H54 (cell line): ENCODE measurements around the gene EXOC4.
"Not testable (repeated sequence)": the region's sequence is repeated elsewhere in the genome, so short reads cannot be mapped to it uniquely, and the experiment has no call there.

ENCODE experiments used
- DNase-seq: peaks from one replicate; pipeline ENCODE4 v3.0.0; 2011; ENCODE audit warnings: low spot score, mixed read lengths; ENCODE audit not compliant: insufficient read length
- FAIRE-seq: peaks from 3 replicates; lab custom pipeline; 2011; peaks lifted over from hg19 to GRCh38; lab: Jason Lieb, UNC
- POLR2A ChIP-seq: IDR thresholded peaks from 2 replicates; pipeline ENCODE4 v1.6.1; 2011; ENCODE audit warnings: low read depth, mild to moderate bottlenecking, low read length

The EXOC4 gene

DNA sequence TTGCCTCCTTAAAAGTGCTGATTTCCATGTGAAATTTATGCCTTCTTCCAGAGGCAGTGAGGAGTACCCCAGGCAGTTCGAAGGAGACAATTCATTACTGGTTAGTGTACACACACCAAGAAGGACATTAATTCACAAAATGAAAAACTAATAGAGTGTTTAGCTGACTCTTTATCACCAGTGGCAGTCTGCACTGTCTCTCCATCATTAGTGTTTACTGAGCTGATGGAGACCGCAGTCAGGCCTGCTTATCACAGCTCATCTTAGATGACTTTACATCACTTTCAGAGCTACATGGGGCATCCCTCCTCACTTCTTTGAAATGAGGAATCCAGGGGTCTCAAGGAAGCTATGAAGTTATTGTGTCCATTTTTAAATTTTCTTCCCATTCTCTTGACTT, 718.7 kb downstream of the EXOC4 start:
- FAIRE-seq (no peak), DNase-seq (no peak)
- TF ChIP-seq POLR2A: no peak

DNA sequence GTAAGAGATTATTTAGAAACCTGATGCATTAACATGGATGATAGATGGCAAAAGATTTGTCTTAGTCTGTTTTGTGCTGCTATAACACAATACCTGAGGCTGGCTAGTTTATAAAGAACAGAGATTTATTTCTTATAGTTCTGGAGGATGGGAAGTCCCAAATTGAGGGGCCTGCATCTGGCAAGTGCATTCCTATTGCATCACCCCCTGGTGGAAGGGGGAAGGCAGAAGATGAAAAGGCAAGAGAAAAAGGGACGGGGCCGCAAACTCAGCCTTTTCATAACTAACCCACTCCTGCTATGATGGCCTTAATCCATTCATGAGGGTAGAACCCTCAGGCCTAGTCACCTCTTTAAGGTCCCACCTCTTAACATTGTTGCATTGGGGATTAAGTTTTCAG, 720.8 kb downstream of the EXOC4 start:
- DNase-seq: no peak
- FAIRE-seq: no peak
- no peak for TF ChIP-seq POLR2A

DNA sequence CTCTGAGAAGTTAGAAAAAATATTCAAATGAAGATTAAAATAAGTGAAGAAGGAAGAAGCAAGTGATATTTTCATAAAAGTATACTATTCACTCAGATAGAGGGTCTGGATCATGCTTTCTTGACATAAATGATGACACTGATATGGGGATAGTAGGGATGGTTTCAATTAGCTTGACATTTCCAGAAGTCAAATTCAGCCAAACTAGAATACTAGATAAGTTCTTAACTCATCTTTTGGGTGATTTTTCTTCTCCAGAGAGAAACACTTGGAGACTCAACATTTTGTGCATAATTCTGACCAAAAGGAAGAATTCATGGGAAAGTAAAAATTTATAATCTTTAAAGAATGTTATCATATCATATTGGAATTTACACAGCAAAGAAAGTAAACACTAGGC, 722.3 kb downstream of the EXOC4 start:
- DNase-seq: no peak
- no peak for FAIRE-seq
- TF ChIP-seq POLR2A: no peak

DNA sequence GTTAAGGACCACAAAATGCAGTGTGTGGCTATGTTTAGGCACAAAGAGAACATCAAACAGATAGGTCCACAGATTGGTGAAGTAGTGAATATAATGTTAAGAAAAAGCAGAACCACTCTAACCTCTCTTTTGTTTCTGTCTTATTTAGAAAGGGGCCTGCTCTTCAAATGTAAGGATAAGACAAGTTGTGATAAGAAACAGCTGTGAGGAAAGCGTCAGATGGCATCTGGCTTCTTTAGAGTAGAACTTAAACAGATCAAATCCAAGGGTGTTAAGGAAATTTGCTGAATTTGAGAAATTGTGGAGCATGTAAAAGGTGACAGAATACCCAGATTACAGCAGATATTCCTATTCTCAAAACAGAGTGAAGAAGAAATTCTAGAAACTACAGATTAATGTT, 723.3 kb downstream of the EXOC4 start:
- no peak for FAIRE-seq
- no peak for TF ChIP-seq POLR2A
- no peak for DNase-seq

DNA sequence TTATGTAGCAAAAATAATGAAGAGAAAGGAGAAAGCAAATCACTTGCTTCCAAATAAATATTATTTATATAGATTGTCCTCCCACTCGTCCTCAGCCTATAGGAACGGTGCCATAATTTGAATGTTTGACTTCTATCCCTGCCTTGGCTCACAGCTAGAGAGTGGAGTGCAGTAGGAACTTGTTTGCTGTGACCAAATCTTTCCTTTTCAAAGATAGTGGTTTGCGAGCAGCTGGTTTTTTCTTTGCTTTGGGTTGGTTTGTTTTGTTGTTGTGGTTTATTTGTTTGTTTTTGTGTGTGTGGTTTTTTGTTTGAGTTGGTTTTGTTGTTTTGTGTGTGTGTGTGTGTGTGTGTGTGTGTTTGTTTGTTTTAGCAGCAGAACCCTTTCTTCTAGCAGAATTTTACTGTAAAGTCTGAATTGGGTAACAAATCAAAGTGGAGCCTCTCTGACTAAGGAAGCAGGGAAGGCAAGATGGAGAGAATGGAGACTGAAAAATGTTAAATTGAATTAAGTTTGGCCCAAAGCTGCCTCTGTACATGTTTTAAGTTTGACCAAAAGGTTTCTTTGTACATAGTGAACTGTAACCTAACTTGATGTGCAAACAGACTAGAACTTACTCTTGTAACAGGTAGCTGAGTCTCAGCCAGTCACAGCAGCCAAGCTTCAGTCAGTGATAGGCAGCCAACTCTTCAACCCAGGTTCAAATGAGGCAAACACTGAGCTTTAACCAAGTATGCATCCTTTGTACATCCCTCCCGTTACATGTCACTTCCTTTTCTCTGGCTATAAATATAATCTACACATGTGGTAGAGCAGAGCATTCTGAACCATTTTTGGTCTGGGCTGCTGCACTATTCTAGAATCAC, 724.8 kb downstream of the EXOC4 start:
- FAIRE-seq (no peak), DNase-seq (no peak)
- TF ChIP-seq POLR2A: no peak

DNA sequence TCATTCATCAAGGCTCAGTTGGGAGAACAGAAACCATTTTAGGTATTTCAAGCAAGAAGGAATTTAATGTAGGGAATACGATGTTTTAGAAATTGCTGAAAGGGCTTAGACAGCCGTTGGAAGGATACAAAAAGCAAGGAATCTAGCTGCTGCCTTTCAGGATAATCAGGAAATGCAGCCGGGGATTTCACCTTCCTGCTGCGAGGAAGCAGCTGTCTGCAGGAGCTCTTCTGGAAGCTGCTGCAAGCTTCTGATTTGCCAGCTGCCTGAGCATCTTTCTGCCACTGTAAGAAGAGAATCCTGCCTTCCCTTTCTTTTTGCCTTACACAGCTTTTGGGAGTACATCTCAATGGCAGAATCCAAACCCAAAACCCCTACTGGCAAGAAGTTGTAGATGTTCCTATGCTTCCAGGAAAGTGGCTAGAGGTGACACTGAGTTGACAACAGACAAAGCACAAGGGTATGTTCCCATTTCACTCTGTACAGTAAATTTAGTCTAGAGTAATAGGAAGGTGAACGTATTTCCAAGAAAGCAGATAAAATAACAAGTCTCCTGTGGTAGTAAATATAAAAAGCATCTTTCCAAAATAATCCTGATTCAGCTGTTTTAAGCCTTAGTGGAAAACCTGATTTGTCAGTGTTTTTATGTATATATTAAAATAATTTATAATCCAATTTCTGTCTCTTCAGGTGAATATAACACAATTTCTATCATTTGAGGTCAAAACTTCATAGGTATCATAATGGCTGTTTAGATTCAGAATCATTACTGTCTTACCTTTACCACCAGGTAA, 725.8 kb downstream of the EXOC4 start:
- no peak for TF ChIP-seq POLR2A
- no peak for FAIRE-seq
- no peak for DNase-seq

DNA sequence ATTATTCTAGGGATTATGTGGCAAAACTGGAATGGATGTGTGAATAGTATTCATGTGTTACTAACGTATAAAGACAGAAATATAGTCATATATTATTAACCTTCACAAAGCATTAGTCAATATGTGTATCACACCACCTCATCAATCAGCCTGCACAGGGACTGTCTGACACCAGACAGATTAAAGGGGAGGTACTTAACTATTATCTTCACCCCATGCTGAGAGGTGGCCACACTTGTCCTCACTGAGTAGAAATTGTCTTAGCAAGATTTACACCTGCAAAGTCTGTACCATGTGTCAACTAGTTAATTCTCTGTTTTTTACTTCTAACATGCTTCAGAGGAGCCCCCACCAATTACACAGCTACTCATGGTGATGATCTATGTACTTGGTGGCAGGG, 727.9 kb downstream of the EXOC4 start:
- no peak for TF ChIP-seq POLR2A
- FAIRE-seq (no peak), DNase-seq (no peak)

DNA sequence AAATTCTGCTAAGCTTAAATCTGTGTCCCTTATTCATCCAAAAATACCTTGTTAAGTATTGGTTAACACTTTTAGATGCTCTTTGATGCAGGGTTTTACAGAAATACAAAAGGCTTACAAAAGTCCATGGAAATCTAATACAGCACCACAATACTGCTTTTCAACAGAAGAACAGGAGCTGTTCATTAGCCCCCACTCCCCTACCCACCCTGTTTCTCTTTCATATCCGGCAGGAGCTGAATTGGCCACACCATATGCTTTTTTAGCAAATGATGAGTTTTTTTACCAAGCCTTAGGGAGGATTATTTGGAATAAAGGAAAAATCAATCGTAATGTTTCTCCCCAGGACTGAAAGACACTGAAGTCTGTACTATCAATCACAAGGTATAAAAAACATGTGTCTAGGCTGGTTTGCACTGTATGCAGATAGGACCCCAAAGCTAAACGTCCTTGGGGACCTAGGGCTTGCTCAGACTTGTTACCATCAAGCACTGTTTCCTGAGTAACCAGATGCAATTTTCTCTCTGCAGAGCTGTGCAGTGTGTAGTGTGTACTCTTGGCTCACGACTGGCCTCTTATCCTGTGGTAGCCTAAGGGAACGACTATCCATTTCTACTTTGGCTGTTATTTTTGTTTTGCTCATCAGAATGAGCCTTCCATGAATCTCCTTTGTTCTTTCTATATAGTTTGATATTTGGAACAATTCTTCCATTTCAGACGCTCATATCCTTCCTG, 731.0 kb downstream of the EXOC4 start:
- DNase-seq (no peak), FAIRE-seq (no peak)
- TF ChIP-seq POLR2A: no peak

DNA sequence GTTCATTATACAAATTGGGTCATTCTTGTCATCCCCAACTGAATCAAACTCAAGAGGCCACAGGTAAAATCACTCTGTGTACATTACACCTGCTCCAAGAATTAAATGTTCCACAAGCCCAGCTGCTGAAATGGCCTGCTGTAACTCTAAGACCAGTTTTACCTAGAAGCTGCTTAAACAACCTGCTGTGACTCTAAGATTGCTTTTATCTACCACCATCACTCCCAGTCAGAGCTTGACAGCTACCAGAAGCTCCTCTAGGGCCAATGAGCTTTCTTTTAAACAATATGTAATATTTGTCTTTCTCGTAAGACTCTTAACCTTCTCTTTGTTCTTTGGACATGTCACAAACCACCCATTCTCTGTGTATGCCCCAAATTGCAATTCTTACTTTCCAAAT, 732.4 kb downstream of the EXOC4 start:
- no peak for DNase-seq
- FAIRE-seq: no peak
- TF ChIP-seq POLR2A: no peak

DNA sequence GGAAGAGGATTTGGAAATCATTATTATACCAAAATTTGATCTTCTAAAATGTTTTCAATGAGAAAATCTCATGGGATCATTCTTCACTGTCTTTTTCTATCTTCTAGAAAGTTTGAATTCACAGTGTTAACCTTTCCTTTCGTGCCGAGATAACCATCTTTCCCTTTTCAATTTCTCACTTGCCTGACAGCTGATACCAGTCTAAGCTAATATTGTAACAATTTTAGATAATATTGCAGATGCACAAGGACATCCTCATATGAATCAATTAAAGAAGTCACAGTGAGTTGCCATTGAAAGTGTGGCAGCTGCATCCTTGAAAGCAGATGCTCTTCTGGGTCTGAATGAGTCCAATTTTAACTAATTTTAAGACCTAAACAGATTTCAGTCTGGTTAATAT, 734.7 kb downstream of the EXOC4 start:
- FAIRE-seq: no peak
- DNase-seq: no peak
- no peak for TF ChIP-seq POLR2A

DNA sequence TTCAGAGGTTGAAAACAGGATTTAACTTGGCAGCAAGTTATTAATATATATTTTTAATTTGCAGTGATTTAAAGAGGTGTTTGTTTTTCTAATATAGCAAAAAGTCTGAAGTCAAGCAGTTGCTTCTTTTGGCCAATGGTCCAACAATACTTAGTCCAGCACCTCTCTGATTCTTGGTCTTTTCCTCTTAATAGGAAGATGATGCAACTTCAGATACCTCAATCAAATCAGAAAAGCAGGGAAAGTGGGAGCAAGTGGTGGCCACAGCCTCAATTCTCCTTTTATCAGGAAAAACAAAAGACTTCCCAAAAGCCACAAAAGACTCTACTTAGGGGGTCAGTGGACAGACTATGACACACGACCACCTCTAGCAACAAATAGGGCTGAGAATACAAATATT, 740.7 kb downstream of the EXOC4 start:
- DNase-seq (no peak), FAIRE-seq (no peak)
- no peak for TF ChIP-seq POLR2A

DNA sequence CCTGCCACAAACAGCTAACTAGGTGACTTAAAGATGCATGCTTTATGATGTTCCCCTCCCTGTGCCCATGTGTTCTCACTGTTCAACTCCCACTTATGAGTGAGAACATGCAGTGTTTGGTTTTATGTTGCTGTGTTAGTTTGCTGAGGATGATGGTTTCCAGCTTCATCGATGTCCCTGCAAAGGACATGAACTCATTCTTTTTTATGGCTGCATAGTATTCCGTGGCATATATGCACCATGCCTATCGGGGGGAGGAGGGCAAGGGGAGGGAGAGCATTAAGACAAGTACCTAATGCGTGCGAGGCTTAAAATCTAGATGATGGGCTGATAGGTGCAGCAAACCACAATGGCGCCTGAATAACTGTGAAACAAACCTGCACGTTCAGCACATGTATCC, 741.2 kb downstream of the EXOC4 start:
- not testable (repeated sequence) for FAIRE-seq, DNase-seq

DNA sequence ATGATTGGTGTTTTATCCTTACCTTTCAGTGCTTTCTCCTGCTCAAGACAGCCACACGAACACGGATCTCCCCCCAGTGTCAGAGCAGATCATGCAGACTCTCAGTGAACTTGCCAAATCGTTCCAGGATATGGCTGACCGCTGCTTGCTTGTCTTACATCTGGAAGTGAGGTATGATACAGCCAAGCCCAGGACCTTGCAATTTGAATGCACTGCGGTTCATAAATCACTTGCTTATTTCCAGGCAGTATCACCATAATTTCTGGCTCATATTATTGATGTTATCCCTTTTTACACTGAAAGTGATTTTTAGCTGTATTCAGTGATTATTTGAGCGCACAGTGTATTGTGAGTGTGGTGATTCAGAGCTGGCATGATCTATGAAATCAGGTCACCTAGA, 744.6 kb downstream of the EXOC4 start:
- TF ChIP-seq POLR2A: no peak
- DNase-seq (no peak), FAIRE-seq (no peak)

DNA sequence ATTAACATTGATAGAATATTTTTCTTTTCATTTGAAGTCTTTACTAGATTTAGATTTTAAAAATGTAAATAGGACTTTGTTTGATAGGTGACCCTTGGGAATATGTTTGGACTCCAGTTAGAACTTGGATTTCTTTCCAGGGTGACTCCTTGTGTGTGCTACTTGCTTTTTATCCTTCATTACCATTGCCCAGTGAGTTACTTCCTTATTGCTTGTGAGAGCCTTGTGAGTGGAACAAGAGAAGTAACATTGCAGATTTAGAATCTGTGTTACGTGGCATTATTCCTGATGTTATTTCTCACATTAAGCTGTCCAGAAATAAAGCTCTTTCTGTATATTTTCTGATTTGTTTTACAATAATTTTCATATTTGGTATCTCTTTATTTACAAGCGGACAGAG, 746.3 kb downstream of the EXOC4 start:
- no peak for TF ChIP-seq POLR2A
- DNase-seq: no peak
- FAIRE-seq: no peak
